Left colon (tissue), 2 donors: ENCODE measurements around the gene MKX. TPM values are rescaled to one million over a fixed set of nuclear protein-coding genes. Genes with fewer than 3 reads are reported as not detected.

Experiments
- ATAC-seq: fragments of 200-7000 bp; cut with Tn5 transposase; one replicate; pipeline ENCODE4 v1.9.1; 2020; ENCODE audit warnings: mild to moderate bottlenecking, moderate library complexity
- DNase-seq, 2 donors: peaks; one replicate each; pipeline ENCODE4 v3.0.0-alpha.2; 2020
- intact Hi-C, 2 donors: fragments of 100-400 bp; cut with DNase I in 1 of 2; cut with micrococcal nuclease in 1 of 2; formaldehyde crosslinking; loops; one replicate each; pipeline versions ENCODE4 v1.11.2 to v1.14.0; 2022; cut with DNase I, micrococcal nuclease
- total RNA-seq, 2 donors: library from RNA; stranded (reverse); fragmentation: NEBNext Ultra II Directional; extraction: Animal tissue kit (Norgen Biotek cat#: 25700); gene quantifications; one replicate each; pipeline ENCODE4 v1.2.1, GENCODE V29; 2021
- donor health status: DM: no; HTN: no; CAD: no.
- donor health status: DM: yes; HTN: yes; CAD: no.

MKX gene
- total RNA-seq, 2 donors from 2014 or later = 0.06 to 0.75 TPM

DNA sequence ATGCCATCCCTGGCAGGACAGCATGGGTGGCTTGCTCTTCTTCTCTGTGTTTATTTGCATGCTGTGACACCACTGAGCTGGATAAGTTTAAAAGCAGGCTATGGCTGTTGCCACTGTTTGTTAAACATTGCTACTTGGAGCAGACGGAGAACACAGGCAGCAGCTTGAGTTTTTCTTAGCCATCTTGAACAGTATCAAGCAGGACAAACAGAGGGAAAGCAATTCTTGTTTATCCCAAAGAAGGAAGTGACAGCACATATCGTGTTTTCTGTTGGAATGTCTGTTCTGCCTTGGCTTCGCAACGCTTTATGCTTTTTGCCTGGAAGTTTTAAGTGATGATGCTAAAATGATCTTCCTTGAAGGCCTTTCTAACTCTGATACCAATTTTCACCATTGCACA is 73.8 kb downstream of the MKX start:
- intact Hi-C loops = no loop called here
- ATAC-seq (no peak), DNase-seq (no peak)

DNA sequence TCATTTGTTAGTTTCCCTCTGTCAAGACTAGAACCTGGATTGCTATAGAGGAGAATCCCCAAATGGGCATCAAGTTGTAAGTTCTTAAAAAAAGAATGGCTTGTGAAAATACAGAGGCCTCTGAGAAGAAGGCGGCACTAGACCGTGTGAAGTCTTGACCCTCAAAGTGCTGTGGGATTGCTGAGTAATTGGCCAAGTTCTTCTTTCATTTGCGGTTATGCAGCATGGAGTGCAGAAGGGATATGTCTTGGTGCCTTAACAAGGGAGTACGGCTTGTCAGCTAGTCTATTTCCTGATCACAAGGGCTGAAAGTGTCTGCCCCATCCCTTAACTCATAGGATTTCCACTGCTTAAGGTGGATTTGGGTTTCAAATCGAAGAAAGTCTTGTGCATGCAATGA is 81.2 kb downstream of the MKX start:
- ATAC-seq = no peak
- DNase-seq = no peak

DNA sequence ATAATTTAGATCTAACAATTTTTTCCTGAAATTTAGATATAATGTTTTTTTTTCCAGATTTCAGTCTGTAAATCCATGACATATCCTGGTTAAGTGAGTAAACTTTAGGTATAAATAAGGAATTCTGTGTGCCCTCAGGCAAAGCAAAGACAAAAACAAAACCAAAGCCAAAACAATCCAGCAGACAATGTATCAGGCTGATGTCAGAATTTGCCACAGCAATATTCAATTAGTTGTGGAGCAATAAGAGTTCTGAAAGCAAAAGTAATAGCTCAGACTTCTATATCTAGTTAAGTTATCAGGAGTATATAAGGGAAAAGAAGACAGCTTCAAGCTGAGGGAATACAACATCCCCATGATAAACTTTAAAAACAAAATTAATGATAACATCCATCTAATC is 82.0 kb downstream of the MKX start:
- intact Hi-C loops = loop anchor here in 1 of 2 donors (10.0 kb wide), 1 partner anchor 109 kb away; no protein-coding TSS in a partner anchor
- DNase-seq (no peak), ATAC-seq (no peak)

More for the DNA sequence above, 81.2 kb downstream of the MKX start:
- intact Hi-C loops = loop anchor here in 1 of 2 donors (10.0 kb wide), 1 partner anchor 110 kb away; no protein-coding TSS in a partner anchor

DNA sequence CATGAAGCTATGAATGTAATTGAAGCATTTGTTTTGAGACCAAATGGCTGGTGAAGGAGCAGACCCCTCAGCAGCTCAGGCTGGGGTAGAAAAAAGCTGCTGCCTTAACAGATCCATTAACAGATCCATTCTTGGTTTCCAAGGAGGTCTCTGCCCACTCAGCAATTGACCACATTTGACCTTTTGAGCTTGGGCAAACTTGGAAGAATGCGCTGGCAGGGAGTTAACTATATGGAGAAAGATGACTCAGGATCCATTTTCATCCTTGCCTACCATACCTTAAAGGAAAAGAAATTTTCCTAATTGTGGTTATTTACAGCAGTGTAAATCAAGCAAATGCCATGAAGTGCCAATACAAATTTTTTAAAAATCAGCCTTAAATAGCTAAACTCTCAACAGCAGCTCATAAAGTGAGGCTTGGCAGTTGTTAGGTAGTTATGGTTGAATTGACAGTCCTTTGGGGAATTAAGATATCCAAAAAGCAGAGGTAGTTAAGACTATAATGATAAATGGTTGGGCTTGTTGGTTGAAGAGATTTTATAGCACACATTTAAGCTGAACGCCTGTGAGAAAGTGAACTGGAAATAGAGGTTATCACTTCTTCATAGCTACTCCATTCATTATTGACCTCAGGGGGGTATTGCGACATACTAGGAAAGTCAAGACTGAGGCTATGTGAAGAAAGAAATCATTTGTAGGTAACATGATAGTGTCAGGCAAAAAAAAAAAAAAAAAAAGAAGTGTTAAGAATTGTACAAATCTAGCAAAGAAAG is 83.9 kb downstream of the MKX start:
- DNase-seq (no peak), ATAC-seq (peak; percentile 64)
- intact Hi-C loops = loop anchor here in 1 of 2 donors (10.0 kb wide), 1 partner anchor 107 kb away; no protein-coding TSS in a partner anchor

DNA sequence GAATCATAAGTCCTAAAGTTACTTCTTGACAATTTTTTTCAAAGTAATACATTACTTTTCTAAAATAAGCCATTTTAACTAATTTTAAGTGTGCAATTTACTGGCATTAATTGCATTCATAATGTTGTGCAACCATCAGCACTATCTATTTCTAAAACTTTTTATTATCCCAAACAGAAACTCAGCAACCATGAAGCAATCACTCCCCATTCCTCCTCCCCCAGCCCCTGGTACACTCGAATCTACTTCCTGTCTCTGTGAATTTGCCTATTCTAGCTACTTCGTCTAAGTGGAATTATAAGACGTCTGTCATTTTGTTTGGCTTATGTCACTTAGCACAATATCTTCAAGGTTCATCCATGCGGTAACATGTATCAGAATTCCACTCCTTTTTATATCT is 84.9 kb downstream of the MKX start:
- DNase-seq = no peak
- intact Hi-C loops = loop anchor here in 1 of 2 donors (10.0 kb wide), 1 partner anchor 106 kb away; no protein-coding TSS in a partner anchor
- ATAC-seq = no peak

DNA sequence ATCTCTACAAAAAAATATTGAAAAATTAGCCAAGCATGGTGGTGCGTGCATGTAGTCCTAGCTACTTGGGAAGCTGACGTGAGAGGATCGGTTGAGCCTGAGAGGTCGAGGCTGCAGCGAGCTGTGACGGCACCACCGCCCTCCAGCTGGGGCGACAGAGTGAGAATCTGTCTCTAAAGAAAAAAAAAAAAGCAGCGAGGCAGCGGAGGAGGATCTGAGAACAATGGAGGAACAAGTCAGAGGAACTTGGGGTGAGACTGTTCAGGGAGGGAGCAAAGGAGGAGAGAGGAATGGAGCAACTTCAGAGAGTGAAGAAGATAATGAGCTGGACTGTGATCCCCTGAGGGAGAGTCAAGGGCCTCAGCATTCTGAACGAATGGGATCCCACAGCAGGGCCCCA is 85.4 kb downstream of the MKX start:
- ATAC-seq = no peak
- no peak for DNase-seq
- intact Hi-C loops = loop anchor here in 1 of 2 donors (10.0 kb wide), 1 partner anchor 105 kb away; no protein-coding TSS in a partner anchor

DNA sequence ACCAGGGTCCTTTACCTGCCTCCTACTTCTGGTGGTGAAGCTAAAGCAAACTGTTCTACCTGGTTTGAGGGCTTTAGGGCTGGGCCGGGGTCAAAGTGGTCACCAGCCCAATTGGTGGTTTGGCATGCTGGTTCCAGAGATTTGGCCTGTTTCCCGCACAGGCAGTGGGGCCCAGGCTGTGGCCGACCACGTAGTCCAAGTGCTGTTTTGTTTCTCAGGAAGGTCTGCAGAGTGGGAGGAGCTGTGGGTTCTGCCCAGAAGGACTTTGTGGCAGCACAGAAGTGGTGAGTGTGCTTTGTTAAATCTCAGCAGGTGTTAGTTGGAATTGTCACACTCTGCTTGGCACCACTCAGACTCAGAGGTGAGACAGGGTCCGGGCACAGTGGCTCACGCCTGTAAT is 85.8 kb downstream of the MKX start:
- DNase-seq = no peak
- intact Hi-C loops = loop anchor here in 1 of 2 donors (10.0 kb wide), 2 partner anchors 105 to 215 kb away; no protein-coding TSS in a partner anchor
- ATAC-seq = no peak

DNA sequence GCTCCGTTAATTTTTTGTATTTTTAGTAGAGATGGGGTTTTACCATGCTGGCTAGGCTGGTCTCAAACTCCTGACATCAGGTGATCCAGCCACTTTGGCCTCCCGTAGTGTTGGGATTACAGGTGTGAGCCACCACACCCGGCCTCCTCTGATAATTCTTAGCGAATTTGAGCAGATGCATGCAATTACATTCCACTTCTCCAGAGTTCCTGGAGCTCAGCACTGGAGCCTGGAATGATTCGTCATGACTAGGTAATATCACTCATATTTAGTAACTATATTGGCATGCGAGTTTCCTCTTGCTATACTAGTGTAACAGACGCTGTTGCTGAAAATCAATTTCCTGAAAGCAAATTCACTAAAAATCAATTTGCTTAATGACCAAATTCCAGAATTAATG is 86.8 kb downstream of the MKX start:
- DNase-seq = no peak
- ATAC-seq = no peak
- intact Hi-C loops = loop anchor here in 1 of 2 donors (10.0 kb wide), 1 partner anchor 214 kb away; no protein-coding TSS in a partner anchor

DNA sequence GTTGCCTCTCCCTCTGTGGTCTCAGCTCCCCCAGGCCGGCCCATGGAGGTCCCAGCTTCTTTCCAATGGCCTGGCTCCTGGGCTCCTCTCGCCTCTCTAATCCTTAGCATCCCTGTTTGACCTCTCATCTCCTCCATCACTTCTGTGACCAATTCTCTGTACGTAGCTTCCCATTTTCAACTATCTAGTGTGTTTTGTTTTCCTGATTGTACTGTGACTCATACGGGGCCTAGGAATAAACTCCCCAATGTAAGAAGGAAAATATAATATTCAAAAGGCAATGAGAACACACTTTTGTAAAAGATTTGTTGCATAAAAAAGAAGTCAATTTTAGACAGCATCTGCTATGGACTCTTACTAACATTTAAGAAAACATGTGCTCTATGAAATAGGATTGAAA is 90.3 kb downstream of the MKX start:
- no peak for DNase-seq
- no peak for ATAC-seq
- intact Hi-C loops = loop anchor here in 1 of 2 donors (10.0 kb wide), 1 partner anchor 210 kb away; no protein-coding TSS in a partner anchor

DNA sequence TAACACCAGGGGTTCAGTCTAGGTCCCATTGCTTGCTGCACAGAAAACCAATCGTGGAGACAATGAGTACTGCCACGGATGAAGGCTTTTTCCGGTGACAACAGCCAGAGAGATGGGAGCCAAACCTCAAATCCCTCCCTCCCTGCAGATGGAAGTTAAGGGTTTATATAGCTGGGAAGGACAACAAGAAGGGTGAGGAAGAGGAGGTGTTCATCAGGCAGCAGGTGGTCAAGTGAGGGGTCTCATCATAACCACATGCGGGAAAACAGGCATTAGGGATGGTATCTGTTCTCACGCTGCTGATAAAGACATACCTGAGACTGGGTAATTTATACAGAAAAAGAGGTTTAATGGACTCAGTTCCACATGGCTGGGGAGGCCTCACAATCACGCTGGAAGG is 91.3 kb downstream of the MKX start:
- DNase-seq (no peak), ATAC-seq (no peak)
- intact Hi-C loops = loop anchor here in 1 of 2 donors (10.0 kb wide), 1 partner anchor 209 kb away; no protein-coding TSS in a partner anchor

DNA sequence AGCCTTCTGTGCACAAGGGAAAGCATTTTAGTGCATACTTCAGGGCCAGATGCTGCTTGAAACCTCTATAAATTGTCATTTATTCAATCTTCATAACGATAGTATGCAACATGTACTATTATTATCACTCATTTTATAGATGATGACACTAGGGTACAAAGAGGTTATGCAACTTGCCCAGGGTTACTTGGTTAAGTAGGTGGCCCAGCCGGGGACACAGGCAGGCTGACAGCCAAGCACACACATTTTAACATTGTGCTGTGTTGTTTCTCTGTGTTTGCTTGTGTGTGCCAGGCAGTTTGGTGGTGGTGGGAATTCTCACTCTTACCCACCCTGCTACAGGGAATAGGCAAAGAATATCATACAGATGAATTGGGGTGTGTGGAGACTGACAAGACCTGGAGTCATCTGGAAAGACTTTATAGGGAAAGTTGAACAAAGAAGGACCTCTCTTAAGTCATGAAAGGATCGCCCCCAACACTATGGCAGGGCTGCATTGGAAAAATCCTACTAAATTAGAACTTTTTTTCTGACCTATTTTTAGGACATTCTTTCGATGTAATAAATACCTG is 98.9 kb downstream of the MKX start:
- ATAC-seq = no peak
- no peak for DNase-seq

DNA sequence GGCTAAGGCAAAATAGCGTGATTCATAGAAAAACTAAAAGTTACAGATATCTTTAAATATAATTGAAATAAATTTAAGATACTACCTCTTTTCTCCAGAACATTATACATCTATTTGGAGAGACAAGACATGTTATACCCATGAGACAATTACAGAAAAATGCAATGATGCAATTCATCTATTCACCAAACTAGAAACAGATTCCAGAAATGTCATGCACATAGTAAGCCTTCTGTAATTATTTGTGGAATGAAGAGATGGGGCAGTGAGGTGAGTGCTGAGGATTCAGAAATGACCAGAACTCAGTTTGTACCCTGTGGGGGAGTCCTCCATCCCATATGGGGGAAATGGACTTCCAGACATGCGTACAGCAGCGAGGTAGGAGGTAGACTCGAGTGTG is 99.4 kb downstream of the MKX start:
- ATAC-seq (no peak), DNase-seq (no peak)
- intact Hi-C loops = no loop called here

More for the DNA sequence above, 98.9 kb downstream of the MKX start:
- intact Hi-C loops = no loop called here

DNA sequence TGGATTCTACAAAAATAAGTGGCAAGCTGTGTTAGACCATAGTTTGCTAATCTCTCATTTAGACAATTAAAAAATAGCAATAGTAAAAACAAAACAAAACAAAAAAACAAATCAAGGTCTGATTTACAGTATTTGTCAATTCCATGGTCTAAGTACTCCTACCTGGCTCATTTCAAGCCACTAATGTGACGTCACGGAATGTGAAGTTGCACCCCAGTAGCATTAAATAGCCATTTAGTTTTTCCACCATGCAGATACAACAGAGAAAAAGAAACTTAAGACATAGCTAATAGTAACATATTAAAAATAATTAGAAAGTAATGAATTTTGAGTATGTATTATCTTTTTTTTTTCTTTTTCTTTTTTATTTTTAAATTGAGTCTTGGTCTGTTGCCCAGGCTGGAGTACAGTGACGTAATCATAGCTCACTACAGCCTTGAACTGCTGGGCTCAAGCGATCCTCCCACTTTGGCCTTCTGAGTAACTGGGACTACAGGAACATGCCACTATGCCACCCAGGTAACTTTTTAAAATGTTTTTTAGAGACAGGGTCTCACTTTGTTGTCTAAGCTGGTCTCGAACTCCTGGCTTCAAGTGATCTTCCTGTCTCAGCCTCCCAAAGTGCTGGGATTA is 101.2 kb downstream of the MKX start:
- DNase-seq (no peak), ATAC-seq (no peak)
- intact Hi-C loops = no loop called here

DNA sequence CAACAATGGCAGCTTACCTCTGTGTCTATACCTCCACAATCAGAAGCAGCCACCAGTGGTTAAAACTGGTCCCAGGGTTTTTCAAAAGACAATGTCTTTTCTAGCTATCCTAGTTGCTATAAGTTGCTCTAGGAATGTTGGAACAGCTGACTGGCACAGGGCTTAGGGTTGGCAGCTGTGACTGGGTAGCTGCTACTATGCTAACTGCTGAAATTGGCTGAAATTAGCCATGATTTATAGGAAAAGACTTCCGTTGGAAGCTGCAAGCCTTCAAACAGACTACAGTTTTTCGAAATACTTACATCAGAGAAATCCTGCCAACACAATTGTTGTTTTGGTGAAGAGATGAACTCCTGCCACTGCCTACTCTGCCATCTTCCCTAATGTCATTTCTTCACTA is 102.3 kb downstream of the MKX start:
- no peak for DNase-seq
- ATAC-seq = no peak
- intact Hi-C loops = no loop called here

DNA sequence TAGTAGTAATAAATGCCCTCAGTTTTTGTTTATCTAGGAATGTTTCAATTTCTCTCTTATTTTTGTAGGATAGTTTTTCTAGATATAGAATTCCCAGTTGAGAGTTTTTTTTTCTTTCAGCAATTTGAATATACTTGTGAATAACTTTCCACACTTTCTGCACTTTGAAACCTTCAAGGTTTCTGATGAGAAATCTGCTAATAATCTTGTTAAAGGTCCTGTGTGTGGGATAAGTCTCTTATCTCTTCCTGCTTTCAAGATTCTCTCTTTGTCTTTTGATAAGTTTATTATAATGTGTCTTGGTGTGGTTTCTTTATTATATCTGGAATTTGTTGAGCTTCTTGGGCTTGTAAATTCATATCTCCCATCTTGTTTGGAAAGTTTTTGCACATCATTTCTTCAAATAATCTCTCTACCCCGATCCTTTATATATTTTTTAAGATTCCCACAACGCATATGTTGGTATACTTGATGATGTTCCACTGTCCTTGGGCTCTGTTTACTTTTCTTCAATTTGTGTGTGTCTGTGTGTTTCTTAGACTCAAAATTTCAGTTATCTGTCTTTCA is 103.5 kb downstream of the MKX start:
- ATAC-seq (no peak), DNase-seq (no peak)
- intact Hi-C loops = no loop called here

DNA sequence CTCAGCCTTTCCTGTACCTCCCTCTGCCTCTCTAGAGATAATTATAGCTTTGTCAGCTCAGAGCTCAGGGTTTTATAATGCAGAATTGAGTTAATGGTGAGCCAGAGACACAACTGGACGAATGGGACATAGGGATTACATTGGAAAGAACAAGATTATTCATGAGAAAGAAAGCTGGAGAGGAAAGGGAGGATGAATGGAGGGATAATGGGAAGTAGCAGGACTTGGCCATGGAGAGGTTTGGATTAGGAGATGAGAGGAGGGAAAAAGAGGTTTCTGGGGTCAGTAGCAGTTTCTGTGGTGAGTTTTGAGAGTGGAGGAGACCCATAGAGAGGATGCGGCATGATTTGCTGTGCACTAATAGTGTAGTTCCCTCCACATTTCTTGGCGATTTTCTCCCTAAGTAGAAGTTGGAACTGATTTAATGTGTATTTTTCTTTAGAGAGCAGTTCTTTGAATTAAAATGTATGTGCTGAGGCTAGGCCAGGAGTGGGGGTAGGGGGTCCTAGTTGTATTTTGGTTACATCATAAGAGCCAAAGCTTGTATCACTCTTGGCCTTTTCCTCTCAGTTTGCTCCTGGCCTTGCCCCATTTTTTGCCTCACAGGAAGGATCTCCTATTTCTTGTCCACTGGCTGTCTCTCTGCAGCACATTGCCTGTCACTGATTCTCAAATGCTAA is 107.4 kb downstream of the MKX start:
- no peak for DNase-seq
- intact Hi-C loops = no loop called here
- no peak for ATAC-seq

DNA sequence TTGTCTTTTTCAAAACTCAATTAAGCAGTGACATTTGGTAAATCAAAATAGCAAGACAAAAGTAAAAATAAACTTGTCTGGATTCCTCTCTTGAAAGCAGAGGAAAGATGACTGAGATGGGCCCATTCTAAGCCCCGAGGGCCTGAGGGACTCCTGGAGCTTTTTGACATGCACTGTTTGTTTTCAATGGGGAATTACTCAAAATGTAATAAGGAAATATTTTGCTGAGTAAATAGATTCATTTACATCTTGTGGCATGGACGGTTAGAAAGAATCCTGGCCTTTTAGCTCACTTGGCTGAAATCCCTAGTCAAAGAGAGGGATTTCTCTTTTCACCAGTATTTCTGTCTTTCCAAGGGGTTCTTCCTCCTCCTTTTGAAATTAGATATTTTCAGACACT is 108.0 kb downstream of the MKX start:
- no peak for DNase-seq
- no peak for ATAC-seq
- intact Hi-C loops = no loop called here

DNA sequence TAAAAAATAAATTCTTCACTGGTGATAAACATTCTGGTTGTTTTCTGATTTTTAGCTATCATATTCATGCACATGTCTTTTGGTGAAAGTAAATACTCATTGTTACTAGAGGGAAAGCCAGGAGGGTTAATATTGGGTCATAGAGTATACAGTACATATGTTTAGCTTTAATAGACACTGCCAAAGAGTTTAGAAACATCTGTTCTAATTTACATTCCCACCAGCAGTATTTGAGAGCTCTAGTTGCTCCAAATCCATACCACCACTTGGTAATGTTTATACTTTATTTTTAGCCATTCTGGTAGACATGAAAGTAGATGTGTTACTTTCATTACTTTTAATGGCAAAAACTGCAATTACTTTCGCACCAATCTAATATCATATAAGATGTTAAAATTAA is 108.8 kb downstream of the MKX start:
- ATAC-seq = no peak
- no peak for DNase-seq
- intact Hi-C loops = no loop called here
